H1 (cell line): ENCODE results near the gene WNK2. TPM values are rescaled to one million over a fixed set of nuclear protein-coding genes. Genes with fewer than 3 reads are reported as not detected.

Source experiments
- CTCF ChIA-PET: fragments of 300-600 bp; sonication (Branson Sonifier 250); formaldehyde crosslinking; loops from one replicate; lab custom pipeline; 2021; ENCODE audit not compliant: partially characterized antibody; lab: Charles Lee
- POLR2A ChIA-PET: fragments of 300-600 bp; sonication (Branson Sonifier 250); formaldehyde crosslinking; loops from one replicate; lab custom pipeline; 2021; ENCODE audit warnings: inconsistent platforms; ENCODE audit not compliant: partially characterized antibody; lab: Charles Lee
- DNase-seq, 2 experiments: peaks; one replicate each; pipeline versions ENCODE4 v3.0.0 to v3.0.0-alpha.2; 2010 to 2022; ENCODE audit warnings: low spot score in 2 of 2, low read depth in 1 of 2, mixed read lengths in 1 of 2
- FAIRE-seq: peaks from 2 replicates; lab custom pipeline; 2011; peaks lifted over from hg19 to GRCh38; lab: Jason Lieb, UNC
- H2AFZ ChIP-seq: 2 replicates; pipeline ENCODE4 v1.8.1; 2012; ENCODE audit warnings: low read length, inconsistent platforms
- H2AK5ac ChIP-seq: 2 replicates; pipeline ENCODE4 v1.6.1; 2013; ENCODE audit warnings: low read depth, low read length
- H2BK120ac ChIP-seq: replicated peaks from 2 replicates; pipeline ENCODE3; 2013; ENCODE audit warnings: low read depth, low read length, inconsistent platforms
- H2BK12ac ChIP-seq: 2 replicates; pipeline ENCODE4 v1.6.1; 2013; ENCODE audit warnings: low read depth, low read length
- H2BK15ac ChIP-seq: 2 replicates; pipeline ENCODE4 v1.6.1; 2013; ENCODE audit warnings: low read length
- H2BK20ac ChIP-seq: 2 replicates; pipeline ENCODE4 v1.6.1; 2013; ENCODE audit warnings: low read length
- H2BK5ac ChIP-seq: 2 replicates; pipeline ENCODE4 v1.6.1; 2013; ENCODE audit warnings: low read depth, low read length
- H3K14ac ChIP-seq: 2 replicates; pipeline ENCODE4 v1.6.1; 2013; ENCODE audit warnings: inconsistent platforms; ENCODE audit not compliant: insufficient read length
- H3K18ac ChIP-seq: 2 replicates; pipeline ENCODE4 v1.6.1; 2013; ENCODE audit warnings: low read length; ENCODE audit errors: extremely low read depth
- H3K23ac ChIP-seq: 2 replicates; pipeline ENCODE4 v1.6.1; 2013; ENCODE audit warnings: inconsistent platforms; ENCODE audit not compliant: insufficient read length
- H3K23me2 ChIP-seq: 2 replicates; pipeline ENCODE4 v1.6.1; 2013; ENCODE audit warnings: low read depth, low read length
- H3K27ac ChIP-seq: 2 replicates; pipeline ENCODE4 v1.6.1; 2011; ENCODE audit warnings: low read depth, low read length, inconsistent platforms
- H3K27me3 ChIP-seq, 4 experiments: replicated peaks in 1 of 4; 1 replicate in 1 of 4; 2 replicates in 3 of 4; pipeline versions ENCODE4 v1.6.1 to v1.8.1; 2011 to 2013; ENCODE audit warnings: low read length in 3 of 4, mild to moderate bottlenecking in 3 of 4, inconsistent platforms in 2 of 4, mixed read lengths in 2 of 4, moderate library complexity in 1 of 4; ENCODE audit not compliant: control insufficient read depth in 3 of 4, insufficient read depth in 3 of 4; ENCODE audit errors: extremely low read depth in 1 of 4
- H3K36me3 ChIP-seq, 4 experiments: 2 replicates each; pipeline versions ENCODE4 v1.6.1 to v1.8.1; 2011 to 2013; ENCODE audit warnings: mild to moderate bottlenecking in 4 of 4, low read length in 3 of 4, moderate library complexity in 2 of 4, control low read depth in 1 of 4, inconsistent platforms in 1 of 4; ENCODE audit not compliant: insufficient read depth in 4 of 4, control insufficient read depth in 2 of 4
- H3K4ac ChIP-seq: replicated peaks from 2 replicates; pipeline ENCODE3; 2013; ENCODE audit warnings: low read length, low read depth, mixed read lengths, inconsistent platforms; ENCODE audit not compliant: insufficient read length
- H3K4me1 ChIP-seq, 4 experiments: replicated peaks in 1 of 4; 1 replicate in 1 of 4; 2 replicates in 3 of 4; pipeline versions ENCODE4 v1.6.1 to v1.8.1; 2011 to 2013; ENCODE audit warnings: low read length in 3 of 4, inconsistent platforms in 2 of 4, mixed read lengths in 1 of 4; ENCODE audit not compliant: insufficient read depth in 4 of 4, control insufficient read depth in 3 of 4
- H3K4me2 ChIP-seq, 2 experiments: 2 replicates each; pipeline versions ENCODE4 v1.6.1 to v1.8.1; 2011 to 2013; ENCODE audit warnings: low read depth in 2 of 2, low read length in 2 of 2, control low read depth in 1 of 2, inconsistent platforms in 1 of 2, mild to moderate bottlenecking in 1 of 2; ENCODE audit not compliant: insufficient read depth in 1 of 2
- H3K4me3 ChIP-seq, 4 experiments: fragments of 200-600, 300-600 bp in 1 of 4; sonication (generic), shearing (Covaris generic), sonication (Bioruptor Twin) in 1 of 4; 2 replicates each; pipeline versions ENCODE4 v1.5.1 to v1.8.1; 2011 to 2016; ENCODE audit warnings: low read length in 4 of 4, low read depth in 3 of 4, control low read depth in 2 of 4, inconsistent platforms in 2 of 4, mild to moderate bottlenecking in 2 of 4, mixed read lengths in 1 of 4, moderate library complexity in 1 of 4; ENCODE audit not compliant: insufficient read depth in 2 of 4; ENCODE audit errors: extremely low read depth in 1 of 4
- H3K56ac ChIP-seq: replicated peaks from 2 replicates; pipeline ENCODE3; 2013; ENCODE audit warnings: low read depth, mild to moderate bottlenecking, mixed read lengths, low read length, inconsistent platforms; ENCODE audit not compliant: insufficient read length
- H3K79me1 ChIP-seq: 2 replicates; pipeline ENCODE4 v1.6.1; 2013; ENCODE audit warnings: low read depth, low read length, control low read depth
- H3K79me2 ChIP-seq, 2 experiments: 2 replicates each; pipeline versions ENCODE4 v1.6.1 to v1.8.1; 2012 to 2013; ENCODE audit warnings: low read length in 2 of 2, mild to moderate bottlenecking in 2 of 2, inconsistent platforms in 1 of 2; ENCODE audit not compliant: insufficient read depth in 2 of 2, control insufficient read depth in 1 of 2
- H3K9ac ChIP-seq, 4 experiments: replicated peaks in 1 of 4; 1 replicate in 1 of 4; 2 replicates in 3 of 4; pipeline versions ENCODE4 v1.6.1 to v1.8.1; 2011 to 2013; ENCODE audit warnings: low read depth in 3 of 4, low read length in 3 of 4, control low read depth in 2 of 4, mild to moderate bottlenecking in 2 of 4, moderate library complexity in 2 of 4, inconsistent platforms in 1 of 4; ENCODE audit errors: extremely low read depth in 1 of 4
- H3K9me3 ChIP-seq, 2 experiments: 2 replicates each; pipeline versions ENCODE4 v1.6.1 to v1.8.1; 2012 to 2013; ENCODE audit warnings: mild to moderate bottlenecking in 2 of 2, moderate library complexity in 2 of 2, control low read depth in 1 of 2, inconsistent platforms in 1 of 2, low read depth in 1 of 2, low read length in 1 of 2, mixed read lengths in 1 of 2; ENCODE audit not compliant: insufficient read depth in 2 of 2
- H4K20me1 ChIP-seq, 2 experiments: replicated peaks in 1 of 2; 2 replicates each; pipeline versions ENCODE3 to v1.8.1; 2011 to 2013; ENCODE audit warnings: inconsistent platforms in 2 of 2, low read length in 2 of 2, mild to moderate bottlenecking in 1 of 2; ENCODE audit not compliant: insufficient read depth in 2 of 2, control insufficient read depth in 1 of 2
- H4K5ac ChIP-seq: 2 replicates; pipeline ENCODE4 v1.6.1; 2013; ENCODE audit warnings: low read length, low read depth, mixed read lengths, inconsistent platforms; ENCODE audit not compliant: insufficient read length
- H4K8ac ChIP-seq: 2 replicates; pipeline ENCODE4 v1.8.0; 2013; ENCODE audit warnings: mild to moderate bottlenecking, moderate library complexity, low read length, inconsistent platforms; ENCODE audit not compliant: insufficient read depth; ENCODE audit errors: extremely low read depth
- H4K91ac ChIP-seq: replicated peaks from 2 replicates; pipeline ENCODE3; 2013; ENCODE audit warnings: low read length, mixed read lengths, inconsistent platforms; ENCODE audit not compliant: insufficient read length
- WGBS, 2 experiments: shearing (Covaris generic) in 1 of 2; methylation state at CpG; one replicate each; pipeline versions ENCODE4 v1.1.6 to v1.1.7; 2013 to 2015; ENCODE audit warnings: low lambda C conversion rate in 2 of 2, mixed read lengths in 2 of 2, inconsistent platforms in 1 of 2, low coverage in 1 of 2, missing lambda C conversion rate in 1 of 2; ENCODE audit not compliant: insufficient replicate concordance in 2 of 2, insufficient coverage in 1 of 2, insufficient read length in 1 of 2; ENCODE audit errors: extremely low coverage in 1 of 2, missing lambda C conversion rate in 1 of 2; 5-methylcytosine and 5-hydroxymethylcytosine counted together
- polyA plus RNA-seq, 7 experiments: library from polyadenylated mRNA; depleted of rRNA in 3 of 7; stranded (reverse) in 5 of 7; unstranded in 2 of 7; fragments of >200 nt in 5 of 7; fragments of 200-250 nt in 2 of 7; gene quantifications; 1 replicate in 5 of 7; 2 replicates in 1 of 7; 4 replicates in 1 of 7; pipeline versions ENCODE4 v1.2.1 to v1.2.3, GENCODE V29; 2011 to 2013; ENCODE audit warnings: missing spikeins in 2 of 7, mixed read lengths in 2 of 7
- total RNA-seq: library from RNA; stranded (reverse); fragmentation: NEBNext Ultra II Directional; extraction: Animal tissue kit (Norgen Biotek cat#: 25700); gene quantifications from 2 replicates; pipeline ENCODE4 v1.2.1, GENCODE V29; 2021

The WNK2 gene
- total and polyA plus RNA-seq, 2 of the 8 experiments (the other 6 are each of a cell fraction or from before 2014, with no cell fraction given): 12.0 to 87.2 TPM

- Histone ChIP-seq H3K18ac (no peak overlapping the region), H3K36me3 (peaks cover 0 to 11% (median 4%) of the 10 kb centered on the region in 4 experiments; a peak in 2 of 8 replicates), H3K23me2 (no peaks in the 10 kb centered on the region), H4K8ac (no peak overlapping the region), H2AK5ac (no peak overlapping the region), H3K4me1 (peaks cover 0 to 2% (median 0%) of the 10 kb centered on the region in 4 experiments; a peak in 2 of 7 replicates), H3K9ac (no peak overlapping the region), H3K27ac (no peak overlapping the region), H2BK12ac (no peak overlapping the region), H3K56ac (no peak overlapping the region), H3K4ac (no peak overlapping the region), H3K9me3 (peaks cover 10 to 29% of the 10 kb centered on the region in 2 experiments), H3K27me3 (no peaks in the 10 kb centered on the region), H2BK5ac (no peak overlapping the region; the same call in 1 of the 2 replicates), H3K23ac (no peak overlapping the region), H4K20me1 (no peaks in the 10 kb centered on the region), H3K79me2 (no peaks in the 10 kb centered on the region), H2AFZ (no peak overlapping the region), H3K14ac (no peak overlapping the region), H2BK20ac (no peak overlapping the region), H3K4me3 (no peak overlapping the region), H4K5ac (no peak overlapping the region), H3K79me1 (no peaks in the 10 kb centered on the region), H2BK15ac (no peak overlapping the region), H2BK120ac (no peak overlapping the region), H3K4me2 (no peak overlapping the region), H4K91ac (no peak overlapping the region)
- ChIA-PET CTCF (interaction anchor here (0.8 to 1.0 kb wide), 2 partner anchors 9 to 11 kb away, joined by 3 read pairs; no protein-coding TSS in a partner anchor), POLR2A (no interaction called here)
- FAIRE-seq (no peak), DNase-seq (no peak)
- 95% methylated on average over 11 of the region's 11 CpGs; no CpG with 5 or more reads in 1 of the 2 experiments for WGBS, 2 experiments
Measured at GRCh38 chr9:93320591-93321219, 136.8 kb downstream of the WNK2 start.
